ENCODE results near the gene KIFAP3.

The KIFAP3 gene

GRCh38 chr1:169957884-169958283 lies 116.6 kb downstream of the KIFAP3 start:
- TF ChIP-seq CTCF (IDR thresholded peaks at IDR 0.05; ENCODE audit: low read depth, low read length, poor library complexity, severe bottlenecking), result no peak
- TF ChIP-seq EZH2phosphoT487 (IDR thresholded peaks at IDR 0.05; ENCODE audit: borderline replicate concordance, low read length), result no peak
- Histone ChIP-seq H3K9me2 (replicated peaks; ENCODE audit: control insufficient read depth, low read length) (no peaks in the 10 kb centered on the region), H3K27ac (ENCODE audit: low read depth, low read length) (no peak overlapping the region), H4K20me1 (ENCODE audit: control insufficient read depth, insufficient read depth, low read depth, low read length) (no peaks in the 10 kb centered on the region), H3K36me3 (ENCODE audit: control insufficient read depth, low read length) (no peaks in the 10 kb centered on the region), H3K79me2 (ENCODE audit: control insufficient read depth, low read length) (no peaks in the 10 kb centered on the region), H3K9me3 (ENCODE audit: control insufficient read depth, insufficient read depth, low read length) (no peaks in the 10 kb centered on the region), H3K27me3 (ENCODE audit: control insufficient read depth, low read length) (no peaks in the 10 kb centered on the region), H3K4me3 (ENCODE audit: low read length) (no peak overlapping the region), H3K4me1 (ENCODE audit: control insufficient read depth, low read length) (no peaks in the 10 kb centered on the region), H3K4me2 (ENCODE audit: low read length) (no peak overlapping the region), H3F3A (ENCODE audit: control insufficient read depth, insufficient read depth) (no peaks in the 10 kb centered on the region)

- Histone ChIP-seq H3K4me3 (ENCODE audit: low read length) (no peak overlapping the region), H3K27me3 (ENCODE audit: control insufficient read depth, low read length) (no peaks in the 10 kb centered on the region), H3K36me3 (ENCODE audit: control insufficient read depth, low read length) (no peaks in the 10 kb centered on the region), H3K27ac (ENCODE audit: low read depth, low read length) (no peak overlapping the region), H3F3A (ENCODE audit: control insufficient read depth, insufficient read depth) (no peaks in the 10 kb centered on the region), H3K9me3 (ENCODE audit: control insufficient read depth, insufficient read depth, low read length) (no peaks in the 10 kb centered on the region), H4K20me1 (ENCODE audit: control insufficient read depth, insufficient read depth, low read depth, low read length) (no peaks in the 10 kb centered on the region), H3K4me1 (ENCODE audit: control insufficient read depth, low read length) (no peaks in the 10 kb centered on the region), H3K79me2 (ENCODE audit: control insufficient read depth, low read length) (no peaks in the 10 kb centered on the region), H3K4me2 (ENCODE audit: low read length) (no peak overlapping the region), H3K9me2 (replicated peaks; ENCODE audit: control insufficient read depth, low read length) (no peaks in the 10 kb centered on the region)
- TF ChIP-seq EZH2phosphoT487 (IDR thresholded peaks at IDR 0.05; ENCODE audit: borderline replicate concordance, low read length), result no peak
- TF ChIP-seq CTCF (IDR thresholded peaks at IDR 0.05; ENCODE audit: low read depth, low read length, poor library complexity, severe bottlenecking), result no peak
Observed at GRCh38 chr1:169951108-169951507, 123.4 kb downstream of the KIFAP3 start.

- H3K4me1 ChIP-seq (ENCODE audit: control insufficient read depth, low read length), result no peaks in the 10 kb centered on the region
- no peak for TF ChIP-seq EZH2phosphoT487 (IDR thresholded peaks at IDR 0.05; ENCODE audit: borderline replicate concordance, low read length)
- TF ChIP-seq CTCF (IDR thresholded peaks at IDR 0.05; ENCODE audit: low read depth, low read length, poor library complexity, severe bottlenecking), result no peak
- no peak overlapping the region for H3K4me3 ChIP-seq (ENCODE audit: low read length)
- no peaks in the 10 kb centered on the region for H3F3A ChIP-seq (ENCODE audit: control insufficient read depth, insufficient read depth)
- no peaks in the 10 kb centered on the region for H3K9me2 ChIP-seq (replicated peaks; ENCODE audit: control insufficient read depth, low read length)
- no peaks in the 10 kb centered on the region for H3K79me2 ChIP-seq (ENCODE audit: control insufficient read depth, low read length)
- no peaks in the 10 kb centered on the region for H3K9me3 ChIP-seq (ENCODE audit: control insufficient read depth, insufficient read depth, low read length)
- H3K27ac ChIP-seq (ENCODE audit: low read depth, low read length), result no peak overlapping the region
- H4K20me1 ChIP-seq (ENCODE audit: control insufficient read depth, insufficient read depth, low read depth, low read length), result no peaks in the 10 kb centered on the region
- H3K36me3 ChIP-seq (ENCODE audit: control insufficient read depth, low read length), result no peaks in the 10 kb centered on the region
- no peaks in the 10 kb centered on the region for H3K27me3 ChIP-seq (ENCODE audit: control insufficient read depth, low read length)
- no peak overlapping the region for H3K4me2 ChIP-seq (ENCODE audit: low read length)
Observed at GRCh38 chr1:169949139-169949538, 125.4 kb downstream of the KIFAP3 start.

- no peaks in the 10 kb centered on the region for H3K9me2 ChIP-seq (replicated peaks; ENCODE audit: control insufficient read depth, low read length)
- no peak overlapping the region for H3K4me2 ChIP-seq (ENCODE audit: low read length)
- H3K9me3 ChIP-seq (ENCODE audit: control insufficient read depth, insufficient read depth, low read length), result no peaks in the 10 kb centered on the region
- H4K20me1 ChIP-seq (ENCODE audit: control insufficient read depth, insufficient read depth, low read depth, low read length), result no peaks in the 10 kb centered on the region
- H3F3A ChIP-seq (ENCODE audit: control insufficient read depth, insufficient read depth), result no peaks in the 10 kb centered on the region
- H3K4me1 ChIP-seq (ENCODE audit: control insufficient read depth, low read length), result no peaks in the 10 kb centered on the region
- H3K27ac ChIP-seq (ENCODE audit: low read depth, low read length), result no peak overlapping the region
- no peak overlapping the region for H3K4me3 ChIP-seq (ENCODE audit: low read length)
- no peaks in the 10 kb centered on the region for H3K27me3 ChIP-seq (ENCODE audit: control insufficient read depth, low read length)
- no peaks in the 10 kb centered on the region for H3K36me3 ChIP-seq (ENCODE audit: control insufficient read depth, low read length)
- H3K79me2 ChIP-seq (ENCODE audit: control insufficient read depth, low read length), result no peaks in the 10 kb centered on the region
- TF ChIP-seq EZH2phosphoT487 (IDR thresholded peaks at IDR 0.05; ENCODE audit: borderline replicate concordance, low read length) (no peak), CTCF (IDR thresholded peaks at IDR 0.05; ENCODE audit: low read depth, low read length, poor library complexity, severe bottlenecking) (no peak)
Observed at GRCh38 chr1:169946206-169946605, 128.3 kb downstream of the KIFAP3 start.
